ENCODE measurements around the gene TMA7B. TPM values are rescaled to one million over a fixed set of nuclear protein-coding genes. Genes with fewer than 3 reads are reported as not detected.

The TMA7B gene
- polyA plus RNA-seq, 1 of the 3 experiments (the other 2 are of a cell fraction): not detected

DNA sequence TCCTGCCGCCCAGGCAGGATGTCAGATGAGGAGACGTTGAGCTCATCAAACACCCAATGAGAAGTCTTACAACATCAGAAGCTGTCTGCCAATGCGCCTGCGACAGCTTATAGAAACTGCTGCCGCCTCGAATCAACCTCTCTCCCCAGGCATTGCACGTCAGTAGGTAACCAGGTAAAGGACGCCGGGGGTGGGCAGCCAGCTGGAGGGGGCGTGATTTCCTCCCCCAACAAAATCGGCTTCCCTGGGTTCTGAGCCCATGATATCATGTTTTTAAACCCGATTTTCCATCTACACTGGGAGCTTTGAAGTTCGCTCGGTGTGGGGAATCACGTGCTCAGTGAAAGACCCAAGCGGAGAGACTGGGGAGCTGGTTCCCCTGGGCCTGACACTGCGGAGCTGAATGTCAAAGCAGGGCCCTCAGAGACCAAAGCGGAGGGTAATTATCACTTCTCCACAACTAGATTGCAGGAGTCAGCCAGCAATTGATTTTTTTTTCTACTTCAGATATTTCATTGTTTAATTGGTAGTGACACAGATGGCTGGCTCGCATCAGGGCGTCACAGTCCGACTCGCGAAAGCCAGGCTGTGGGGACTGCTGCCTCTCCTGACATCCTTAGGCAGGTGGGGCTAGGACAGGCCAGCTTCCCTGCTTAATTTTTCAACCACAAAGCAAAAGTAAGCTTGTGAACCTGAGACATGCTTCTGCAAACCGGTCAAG lies 49.9 kb downstream of the TMA7B start:
- Histone ChIP-seq H3K4me3 (ENCODE audit: low read depth in 2 of 2, low read length in 1 of 2) (no peak overlapping the region), H3K9me2 (no peaks in the 10 kb centered on the region), H3K4me1 (ENCODE audit: control insufficient read depth in 1 of 2, insufficient read depth in 2 of 2, low read depth in 1 of 2, low read length in 1 of 2) (peaks cover 0 to 7% of the 10 kb centered on the region in 2 experiments; a peak in 1 of 4 replicates), H3K9ac (no peak overlapping the region), H3K36me3 (replicated peaks in 1 of 2; ENCODE audit: control insufficient read depth in 1 of 2, insufficient read depth in 2 of 2, low read length in 1 of 2) (no peaks in the 10 kb centered on the region), H2AFZ (ENCODE audit: low read depth) (no peak overlapping the region), H3K79me2 (ENCODE audit: insufficient read depth) (no peaks in the 10 kb centered on the region), H4K20me1 (ENCODE audit: insufficient read depth) (no peaks in the 10 kb centered on the region), H3K4me2 (no peak overlapping the region), H3F3A (replicated peaks; ENCODE audit: insufficient read depth) (no peaks in the 10 kb centered on the region), H3K9me3 (no peaks in the 10 kb centered on the region), H3K27me3 (ENCODE audit: insufficient read depth) (no peaks in the 10 kb centered on the region), H3K27ac (ENCODE audit: low read depth in 2 of 2, low read length in 1 of 2) (no peak overlapping the region)
- POLR2A ChIA-PET: no interaction called here
- TF ChIP-seq EP300 (IDR thresholded peaks at IDR 0.05; ENCODE audit: borderline replicate concordance in 1 of 2, low read depth in 1 of 2, low read length in 1 of 2) (no peak), NRF1 (IDR thresholded peaks at IDR 0.05; ENCODE audit: low read depth, low read length) (no peak)
- DNase-seq: no peak
- CTCF ChIA-PET: interaction anchor here (3.4 kb wide), 1 partner anchor 14 kb away, joined by 13 read pairs; no protein-coding TSS in a partner anchor
- no CpG with 5 or more reads among the region's 24 CpGs for WGBS (ENCODE audit: low lambda C conversion rate)

DNA sequence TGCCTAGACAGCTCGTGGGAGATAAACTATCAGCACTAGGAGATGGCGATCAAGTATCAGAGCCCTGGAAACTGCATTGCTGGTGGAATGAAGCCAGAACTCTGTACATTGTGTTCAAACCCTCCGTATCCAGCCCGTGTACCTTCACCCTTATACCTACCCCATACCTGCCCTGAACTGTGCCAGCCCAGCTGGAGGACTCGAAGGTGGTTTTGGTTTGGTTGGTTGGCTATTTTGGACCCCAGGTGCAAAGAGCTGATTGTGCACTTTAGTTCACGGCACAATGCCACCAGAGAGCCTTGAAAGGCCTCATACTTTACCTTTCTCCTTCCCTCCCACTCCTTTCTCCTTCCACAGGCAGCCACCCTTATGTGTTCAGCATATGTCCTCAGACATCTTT lies 50.5 kb downstream of the TMA7B start:
- H2AFZ ChIP-seq (ENCODE audit: low read depth): no peak overlapping the region
- no peaks in the 10 kb centered on the region for H3K27me3 ChIP-seq (ENCODE audit: insufficient read depth)
- TF ChIP-seq, protein P1, sequence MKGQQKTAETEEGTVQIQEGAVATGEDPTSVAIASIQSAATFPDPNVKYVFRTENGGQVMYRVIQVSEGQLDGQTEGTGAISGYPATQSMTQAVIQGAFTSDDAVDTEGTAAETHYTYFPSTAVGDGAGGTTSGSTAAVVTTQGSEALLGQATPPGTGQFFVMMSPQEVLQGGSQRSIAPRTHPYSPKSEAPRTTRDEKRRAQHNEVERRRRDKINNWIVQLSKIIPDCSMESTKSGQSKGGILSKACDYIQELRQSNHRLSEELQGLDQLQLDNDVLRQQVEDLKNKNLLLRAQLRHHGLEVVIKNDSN (IDR thresholded peaks at IDR 0.05; ENCODE audit: borderline replicate concordance, low read depth): no peak
- TF ChIP-seq ELF1 (IDR thresholded peaks at IDR 0.05) (no peak), SMC3 (IDR thresholded peaks at IDR 0.05; ENCODE audit: low read depth, low read length) (no peak)
- TF ChIP-seq, protein P2, sequence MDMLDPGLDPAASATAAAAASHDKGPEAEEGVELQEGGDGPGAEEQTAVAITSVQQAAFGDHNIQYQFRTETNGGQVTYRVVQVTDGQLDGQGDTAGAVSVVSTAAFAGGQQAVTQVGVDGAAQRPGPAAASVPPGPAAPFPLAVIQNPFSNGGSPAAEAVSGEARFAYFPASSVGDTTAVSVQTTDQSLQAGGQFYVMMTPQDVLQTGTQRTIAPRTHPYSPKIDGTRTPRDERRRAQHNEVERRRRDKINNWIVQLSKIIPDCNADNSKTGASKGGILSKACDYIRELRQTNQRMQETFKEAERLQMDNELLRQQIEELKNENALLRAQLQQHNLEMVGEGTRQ (IDR thresholded peaks at IDR 0.05; ENCODE audit: borderline replicate concordance, low read depth, low read length): no peak
- H3K9me2 ChIP-seq: no peaks in the 10 kb centered on the region
- H3K27ac ChIP-seq (ENCODE audit: low read depth in 2 of 2, low read length in 1 of 2): no peak overlapping the region
- H3K79me2 ChIP-seq (ENCODE audit: insufficient read depth): no peaks in the 10 kb centered on the region
- H3K36me3 ChIP-seq (replicated peaks in 1 of 2; ENCODE audit: control insufficient read depth in 1 of 2, insufficient read depth in 2 of 2, low read length in 1 of 2): no peaks in the 10 kb centered on the region
- H3K9ac ChIP-seq: no peak overlapping the region
- no peaks in the 10 kb centered on the region for H4K20me1 ChIP-seq (ENCODE audit: insufficient read depth)
- no peak overlapping the region for H3K4me3 ChIP-seq (ENCODE audit: low read depth in 2 of 2, low read length in 1 of 2)
- ChIA-PET POLR2A (no interaction called here), CTCF (interaction anchor here (3.4 kb wide), 1 partner anchor 14 kb away, joined by 13 read pairs; no protein-coding TSS in a partner anchor)
- 83% methylated on average over 3 of the region's 6 CpGs for WGBS (ENCODE audit: low lambda C conversion rate)
- no peaks in the 10 kb centered on the region for H3K9me3 ChIP-seq
- H3K4me1 ChIP-seq (ENCODE audit: control insufficient read depth in 1 of 2, insufficient read depth in 2 of 2, low read depth in 1 of 2, low read length in 1 of 2): peaks cover 0 to 2% of the 10 kb centered on the region in 2 experiments; a peak in 1 of 4 replicates
- H3F3A ChIP-seq (replicated peaks; ENCODE audit: insufficient read depth): no peaks in the 10 kb centered on the region
- DNase-seq: no peak
- H3K4me2 ChIP-seq: no peak overlapping the region

Other genes starting within 250 kb of the TMA7B start
- gene ENTHD1, start 66.6 kb upstream of the TMA7B start, polyA plus RNA-seq (2012; rRNA removed): not detected in 2 replicates
- gene GRAP2, start 59.3 kb upstream of the TMA7B start, polyA plus RNA-seq (2012; rRNA removed): 0.13 and 0.15 TPM in 2 replicates
- not detected in 2 replicates for gene FAM83F, start 34.6 kb downstream of the TMA7B start, polyA plus RNA-seq (2012; rRNA removed)
- gene TNRC6B, start 217.5 kb downstream of the TMA7B start, polyA plus RNA-seq (2012; rRNA removed): 1.2 and 1.5 TPM in 2 replicates